ENCODE measurements around the gene COL21A1.

- TF ChIP-seq TAF1 (IDR thresholded peaks at IDR 0.05; ENCODE audit: borderline replicate concordance, low read depth, low read length) = no peak
- no peak for TF ChIP-seq POLR2A (IDR thresholded peaks at IDR 0.05; ENCODE audit: low read depth, low read length)
- TF ChIP-seq POLR2AphosphoS5 (IDR thresholded peaks at IDR 0.05; ENCODE audit: low read depth, low read length) = no peak
Measured at GRCh38 chr6:56037601-56038000, 209.8 kb downstream of the COL21A1 start.

Data from GM12892 (cell line).